Measurements from ENCODE around the gene TMC3. TPM values are rescaled to one million over a fixed set of nuclear protein-coding genes. Genes with fewer than 3 reads are reported as not detected.

Gene TMC3
- total and polyA plus RNA-seq, 2 experiments from 2014 or later, result 0.43 TPM; not detected in 1

DNA sequence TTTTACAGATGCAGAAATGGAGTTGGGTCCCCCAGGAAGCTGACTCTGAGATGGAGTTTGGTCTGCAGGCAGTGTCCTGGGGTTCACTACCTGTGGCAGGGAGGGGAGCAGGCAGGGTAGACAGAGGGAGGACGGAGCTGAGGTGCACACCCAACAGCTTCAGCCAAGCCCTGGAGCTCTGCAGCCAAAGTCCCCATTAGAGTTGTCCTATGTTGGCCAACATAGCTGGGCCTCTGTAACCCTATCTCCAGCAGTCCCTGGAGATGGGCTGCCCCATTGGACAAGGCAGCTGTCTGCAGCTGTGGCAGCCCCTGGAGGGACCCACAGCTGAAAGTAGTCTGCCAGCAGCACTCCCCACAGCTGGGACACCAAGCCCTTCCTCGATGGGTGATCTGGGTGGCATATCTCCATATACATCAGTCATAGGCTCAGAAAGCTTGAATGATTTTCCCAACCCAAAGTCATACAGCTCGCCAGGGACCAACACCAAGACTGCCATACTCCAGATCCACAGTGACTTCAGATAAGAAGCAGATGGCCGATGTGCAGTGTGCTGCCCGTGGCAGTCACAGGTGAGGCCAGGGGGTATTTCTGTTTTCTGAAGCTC lies 82.0 kb downstream of the TMC3 start:
- 74% methylated on average over 5 of the region's 5 CpGs for WGBS (ENCODE audit: low lambda C conversion rate, missing lambda C conversion rate)
- no peak for TF ChIP-seq EZH2 (IDR thresholded peaks at IDR 0.05; ENCODE audit: borderline replicate concordance)
- TF ChIP-seq EZH2phosphoT487 (IDR thresholded peaks at IDR 0.05; ENCODE audit: low read depth, severe bottlenecking, unreplicated experiment), result no peak
- TF ChIP-seq, protein P1, sequence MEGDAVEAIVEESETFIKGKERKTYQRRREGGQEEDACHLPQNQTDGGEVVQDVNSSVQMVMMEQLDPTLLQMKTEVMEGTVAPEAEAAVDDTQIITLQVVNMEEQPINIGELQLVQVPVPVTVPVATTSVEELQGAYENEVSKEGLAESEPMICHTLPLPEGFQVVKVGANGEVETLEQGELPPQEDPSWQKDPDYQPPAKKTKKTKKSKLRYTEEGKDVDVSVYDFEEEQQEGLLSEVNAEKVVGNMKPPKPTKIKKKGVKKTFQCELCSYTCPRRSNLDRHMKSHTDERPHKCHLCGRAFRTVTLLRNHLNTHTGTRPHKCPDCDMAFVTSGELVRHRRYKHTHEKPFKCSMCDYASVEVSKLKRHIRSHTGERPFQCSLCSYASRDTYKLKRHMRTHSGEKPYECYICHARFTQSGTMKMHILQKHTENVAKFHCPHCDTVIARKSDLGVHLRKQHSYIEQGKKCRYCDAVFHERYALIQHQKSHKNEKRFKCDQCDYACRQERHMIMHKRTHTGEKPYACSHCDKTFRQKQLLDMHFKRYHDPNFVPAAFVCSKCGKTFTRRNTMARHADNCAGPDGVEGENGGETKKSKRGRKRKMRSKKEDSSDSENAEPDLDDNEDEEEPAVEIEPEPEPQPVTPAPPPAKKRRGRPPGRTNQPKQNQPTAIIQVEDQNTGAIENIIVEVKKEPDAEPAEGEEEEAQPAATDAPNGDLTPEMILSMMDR (IDR thresholded peaks at IDR 0.05; ENCODE audit: poor library complexity), result no peak
- no peak overlapping the region for H3K4me3 ChIP-seq
- no peaks in the 10 kb centered on the region for H3K79me2 ChIP-seq
- no peaks in the 10 kb centered on the region for H3K9me3 ChIP-seq (ENCODE audit: low read depth)
- no peaks in the 10 kb centered on the region for H3K27me3 ChIP-seq
- no peaks in the 10 kb centered on the region for H3K9me2 ChIP-seq (replicated peaks; ENCODE audit: insufficient read depth)
- no peak for DNase-seq (ENCODE audit: low spot score)
- no peaks in the 10 kb centered on the region for H3K4me1 ChIP-seq (ENCODE audit: insufficient read depth)
- H4K20me1 ChIP-seq (ENCODE audit: insufficient read depth, poor library complexity, severe bottlenecking), result no peaks in the 10 kb centered on the region
- H3K4me2 ChIP-seq, result no peak overlapping the region
- no peak overlapping the region for H2AFZ ChIP-seq
- no peaks in the 10 kb centered on the region for H3K36me3 ChIP-seq (replicated peaks; ENCODE audit: insufficient read depth, low read depth)
- H3K27ac ChIP-seq, result no peak overlapping the region

DNA sequence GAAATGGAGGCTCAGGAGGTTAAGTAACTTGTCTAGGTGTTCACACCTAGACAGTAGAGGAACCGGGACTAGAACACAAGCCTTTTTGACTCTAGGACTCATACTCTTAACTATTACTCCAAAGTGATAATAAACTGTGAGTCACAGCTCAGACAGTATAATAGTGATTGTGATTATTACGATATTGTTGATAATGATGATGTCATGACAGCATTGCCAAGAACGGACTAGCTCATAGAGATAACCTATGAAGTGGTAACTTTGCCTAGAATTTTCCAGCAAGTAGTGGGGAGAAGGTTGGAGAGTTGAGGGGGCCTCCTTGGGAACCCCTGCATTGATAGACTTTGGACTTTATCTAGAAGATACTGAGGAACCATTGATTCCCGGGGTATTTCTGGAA lies 84.1 kb downstream of the TMC3 start:
- Histone ChIP-seq H3K4me3 (no peak overlapping the region), H3K36me3 (replicated peaks; ENCODE audit: insufficient read depth, low read depth) (no peaks in the 10 kb centered on the region), H3K27me3 (no peaks in the 10 kb centered on the region), H3K79me2 (no peaks in the 10 kb centered on the region), H3K4me2 (no peak overlapping the region), H3K9me2 (replicated peaks; ENCODE audit: insufficient read depth) (no peaks in the 10 kb centered on the region), H2AFZ (no peak overlapping the region), H4K20me1 (ENCODE audit: insufficient read depth, poor library complexity, severe bottlenecking) (no peaks in the 10 kb centered on the region), H3K4me1 (ENCODE audit: insufficient read depth) (no peaks in the 10 kb centered on the region), H3K27ac (no peak overlapping the region), H3K9me3 (ENCODE audit: low read depth) (no peaks in the 10 kb centered on the region)
- 92% methylated on average over 4 of the region's 4 CpGs for WGBS (ENCODE audit: low lambda C conversion rate, missing lambda C conversion rate)
- TF ChIP-seq EZH2 (IDR thresholded peaks at IDR 0.05; ENCODE audit: borderline replicate concordance), result no peak
- TF ChIP-seq, protein P1 (IDR thresholded peaks at IDR 0.05; ENCODE audit: poor library complexity), result no peak
- no peak for TF ChIP-seq EZH2phosphoT487 (IDR thresholded peaks at IDR 0.05; ENCODE audit: low read depth, severe bottlenecking, unreplicated experiment)
- no peak for DNase-seq (ENCODE audit: low spot score)

DNA sequence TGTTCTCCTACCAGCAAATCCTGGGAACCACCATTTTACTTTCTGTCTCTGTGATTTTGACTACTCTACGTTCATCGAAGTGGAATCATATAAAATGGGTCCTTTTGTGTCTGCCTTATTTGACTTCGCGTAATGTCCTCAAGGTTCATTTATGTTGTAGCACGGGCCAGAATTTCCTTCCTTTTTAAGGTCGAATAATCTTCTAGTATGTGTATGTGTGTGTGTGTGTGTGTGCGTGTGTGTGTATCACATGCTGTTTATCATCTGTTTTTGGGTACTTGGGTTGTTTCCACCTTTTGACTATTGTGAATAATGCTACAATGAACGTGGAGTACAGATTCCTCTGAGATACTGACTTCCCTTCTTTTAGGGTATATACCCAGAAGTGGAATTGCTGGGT lies 85.4 kb downstream of the TMC3 start:
- Histone ChIP-seq H2AFZ (no peak overlapping the region), H3K4me3 (no peak overlapping the region), H3K9me3 (ENCODE audit: low read depth) (no peaks in the 10 kb centered on the region), H3K79me2 (no peaks in the 10 kb centered on the region), H3K4me2 (no peak overlapping the region), H3K27ac (no peak overlapping the region), H3K27me3 (no peaks in the 10 kb centered on the region), H3K4me1 (ENCODE audit: insufficient read depth) (no peaks in the 10 kb centered on the region), H3K9me2 (replicated peaks; ENCODE audit: insufficient read depth) (no peaks in the 10 kb centered on the region), H3K36me3 (replicated peaks; ENCODE audit: insufficient read depth, low read depth) (no peaks in the 10 kb centered on the region), H4K20me1 (ENCODE audit: insufficient read depth, poor library complexity, severe bottlenecking) (no peaks in the 10 kb centered on the region)
- WGBS (ENCODE audit: low lambda C conversion rate, missing lambda C conversion rate), result 92% methylated on average over 8 of the region's 8 CpGs
- TF ChIP-seq, protein P1 (IDR thresholded peaks at IDR 0.05; ENCODE audit: poor library complexity), result no peak
- TF ChIP-seq EZH2phosphoT487 (IDR thresholded peaks at IDR 0.05; ENCODE audit: low read depth, severe bottlenecking, unreplicated experiment) (no peak), EZH2 (IDR thresholded peaks at IDR 0.05; ENCODE audit: borderline replicate concordance) (no peak)
- no peak for DNase-seq (ENCODE audit: low spot score)

All from hepatocyte (in vitro differentiated cells).